HCT116 (cell line): ENCODE results near the gene ELOF1.
"Not testable (repeated sequence)": the region's sequence is repeated elsewhere in the genome, so short reads cannot be mapped to it uniquely, and the experiment has no call there.

Experiments used
- CTCF ChIP-seq, 3 experiments: fragments of 200-600 bp in 1 of 3; sonication (generic) in 1 of 3; IDR thresholded peaks in 2 of 3; conservative IDR thresholded peaks in 1 of 3; 2 replicates each; pipeline ENCODE4 v1.5.1; 2012 to 2017; ENCODE audit warnings: low read depth in 2 of 3, low read length in 2 of 3, antibody characterized with exemption in 1 of 3, borderline replicate concordance in 1 of 3, control low read depth in 1 of 3, mild to moderate bottlenecking in 1 of 3, mixed read lengths in 1 of 3, mixed run types in 1 of 3, moderate library complexity in 1 of 3; ENCODE audit not compliant: insufficient read depth in 1 of 3
- ELF1 ChIP-seq: IDR thresholded peaks from 2 replicates; pipeline ENCODE4 v1.6.1; 2012; ENCODE audit warnings: low read depth, borderline replicate concordance
- EZH2 ChIP-seq: fragments of 200-600 bp; sonication (generic); IDR thresholded peaks from 2 replicates; pipeline ENCODE4 v1.6.1; 2017; ENCODE audit warnings: antibody characterized with exemption, mixed run types
- EZH2phosphoT487 ChIP-seq: fragments of 200-600 bp; IDR thresholded peaks from 2 replicates; pipeline ENCODE4 v1.6.1; 2018; ENCODE audit warnings: antibody characterized with exemption, borderline replicate concordance
- MAX ChIP-seq: IDR thresholded peaks from 2 replicates; pipeline ENCODE4 v1.6.1; 2012
- POLR2A ChIP-seq: IDR thresholded peaks from 2 replicates; pipeline ENCODE4 v1.7.0; 2011; ENCODE audit warnings: borderline replicate concordance; ENCODE audit not compliant: insufficient read depth, insufficient read length; ENCODE audit errors: extremely low read depth
- POLR2AphosphoS5 ChIP-seq: IDR thresholded peaks from 2 replicates; pipeline ENCODE4 v1.6.1; 2011; ENCODE audit warnings: mild to moderate bottlenecking, low read depth, low read length, moderate library complexity
- RAD21 ChIP-seq: IDR thresholded peaks from 2 replicates; pipeline ENCODE4 v1.6.1; 2012; ENCODE audit warnings: low read depth, mild to moderate bottlenecking
- ZNF274 ChIP-seq: fragments of 200-500 bp; sonication (Bioruptor generic); IDR thresholded peaks from 2 replicates; pipeline ENCODE4 v1.6.1; 2014; ENCODE audit warnings: mild to moderate bottlenecking, low read depth, low read length, inconsistent platforms
- TF ChIP-seq, protein P1 (sequence below): IDR thresholded peaks from 2 replicates; pipeline ENCODE4 v1.6.1; 2012; ENCODE audit warnings: low read depth

DNA sequence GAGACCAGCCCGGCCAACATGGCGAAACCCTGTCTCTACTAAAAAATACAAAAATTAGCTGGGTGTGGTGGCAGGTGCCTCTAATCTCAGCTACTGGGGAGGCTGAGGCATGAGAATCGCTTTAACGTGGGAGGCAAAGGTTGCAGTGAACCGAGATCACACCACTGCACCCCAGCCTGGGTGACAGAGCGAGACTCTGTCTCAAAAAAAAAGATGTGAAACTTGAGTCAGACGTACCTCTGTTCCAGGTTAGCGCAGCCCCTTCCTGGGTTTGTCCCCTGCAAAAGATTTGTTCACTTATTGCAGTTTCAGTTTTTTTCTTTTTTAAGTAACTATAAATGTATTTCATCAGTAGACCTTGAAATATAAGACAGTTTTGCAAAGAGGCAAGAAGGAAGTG lies 40.7 kb upstream of the ELOF1 start:
- TF ChIP-seq, protein P1, sequence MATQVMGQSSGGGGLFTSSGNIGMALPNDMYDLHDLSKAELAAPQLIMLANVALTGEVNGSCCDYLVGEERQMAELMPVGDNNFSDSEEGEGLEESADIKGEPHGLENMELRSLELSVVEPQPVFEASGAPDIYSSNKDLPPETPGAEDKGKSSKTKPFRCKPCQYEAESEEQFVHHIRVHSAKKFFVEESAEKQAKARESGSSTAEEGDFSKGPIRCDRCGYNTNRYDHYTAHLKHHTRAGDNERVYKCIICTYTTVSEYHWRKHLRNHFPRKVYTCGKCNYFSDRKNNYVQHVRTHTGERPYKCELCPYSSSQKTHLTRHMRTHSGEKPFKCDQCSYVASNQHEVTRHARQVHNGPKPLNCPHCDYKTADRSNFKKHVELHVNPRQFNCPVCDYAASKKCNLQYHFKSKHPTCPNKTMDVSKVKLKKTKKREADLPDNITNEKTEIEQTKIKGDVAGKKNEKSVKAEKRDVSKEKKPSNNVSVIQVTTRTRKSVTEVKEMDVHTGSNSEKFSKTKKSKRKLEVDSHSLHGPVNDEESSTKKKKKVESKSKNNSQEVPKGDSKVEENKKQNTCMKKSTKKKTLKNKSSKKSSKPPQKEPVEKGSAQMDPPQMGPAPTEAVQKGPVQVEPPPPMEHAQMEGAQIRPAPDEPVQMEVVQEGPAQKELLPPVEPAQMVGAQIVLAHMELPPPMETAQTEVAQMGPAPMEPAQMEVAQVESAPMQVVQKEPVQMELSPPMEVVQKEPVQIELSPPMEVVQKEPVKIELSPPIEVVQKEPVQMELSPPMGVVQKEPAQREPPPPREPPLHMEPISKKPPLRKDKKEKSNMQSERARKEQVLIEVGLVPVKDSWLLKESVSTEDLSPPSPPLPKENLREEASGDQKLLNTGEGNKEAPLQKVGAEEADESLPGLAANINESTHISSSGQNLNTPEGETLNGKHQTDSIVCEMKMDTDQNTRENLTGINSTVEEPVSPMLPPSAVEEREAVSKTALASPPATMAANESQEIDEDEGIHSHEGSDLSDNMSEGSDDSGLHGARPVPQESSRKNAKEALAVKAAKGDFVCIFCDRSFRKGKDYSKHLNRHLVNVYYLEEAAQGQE: not testable (repeated sequence)
- not testable (repeated sequence) for TF ChIP-seq POLR2A; CTCF (IDR thresholded peaks at IDR 0.05 in 2 of 3, conservative IDR thresholded peaks at IDR 0.05 in 1 of 3; ENCODE audit: borderline replicate concordance in 1 of 3, insufficient read depth in 1 of 3, low read depth in 2 of 3, low read length in 2 of 3); ELF1; RAD21; EZH2phosphoT487; EZH2; POLR2AphosphoS5; ZNF274; MAX
